H9 (cell line): ENCODE data around the gene LRP3. TPM values are rescaled to one million over a fixed set of nuclear protein-coding genes. Genes with fewer than 3 reads are reported as not detected.

Experiments used
- DNase-seq: peaks from one replicate; pipeline ENCODE4 v3.0.0-alpha.2; 2017
- H2AFZ ChIP-seq: one replicate; pipeline ENCODE4 v1.6.1; 2013; ENCODE audit warnings: mild to moderate bottlenecking, low read length, control low read depth, moderate library complexity
- H2AK5ac ChIP-seq: 2 replicates; pipeline ENCODE4 v1.6.1; 2013; ENCODE audit warnings: low read length, control low read depth, mixed read lengths; ENCODE audit not compliant: insufficient read length
- H2BK120ac ChIP-seq: one replicate; pipeline ENCODE4 v1.6.1; 2013; ENCODE audit warnings: low read depth, mild to moderate bottlenecking, low read length, control low read depth, inconsistent platforms; ENCODE audit not compliant: poor library complexity, severe bottlenecking
- H2BK12ac ChIP-seq: 2 replicates; pipeline ENCODE4 v1.6.1; 2013; ENCODE audit warnings: low read length, control low read depth, mixed read lengths, low read depth; ENCODE audit not compliant: insufficient read length
- H2BK15ac ChIP-seq: 2 replicates; pipeline ENCODE4 v1.6.1; 2013; ENCODE audit warnings: low read depth, low read length, control low read depth
- H2BK20ac ChIP-seq: one replicate; pipeline ENCODE4 v1.6.1; 2013; ENCODE audit warnings: low read depth, mild to moderate bottlenecking, low read length, control low read depth, inconsistent platforms; ENCODE audit not compliant: poor library complexity, severe bottlenecking
- H2BK5ac ChIP-seq: 2 replicates; pipeline ENCODE4 v1.6.1; 2013; ENCODE audit warnings: low read length, control low read depth, mixed read lengths; ENCODE audit not compliant: insufficient read length
- H3K14ac ChIP-seq: 2 replicates; pipeline ENCODE4 v1.6.1; 2013; ENCODE audit warnings: low read length, control low read depth; ENCODE audit not compliant: insufficient read depth
- H3K18ac ChIP-seq: 2 replicates; pipeline ENCODE4 v1.6.1; 2013; ENCODE audit warnings: low read depth, mild to moderate bottlenecking, mixed read lengths, low read length, control low read depth; ENCODE audit not compliant: insufficient read length
- H3K23ac ChIP-seq: 2 replicates; pipeline ENCODE4 v1.6.1; 2013; ENCODE audit warnings: low read length, control low read depth, mixed read lengths, low read depth; ENCODE audit not compliant: insufficient read length
- H3K23me2 ChIP-seq: 2 replicates; pipeline ENCODE4 v1.6.1; 2013; ENCODE audit warnings: low read depth, mild to moderate bottlenecking, mixed read lengths, low read length, control low read depth; ENCODE audit not compliant: insufficient read length, poor library complexity, severe bottlenecking
- H3K27ac ChIP-seq: 2 replicates; pipeline ENCODE4 v1.5.1; 2013; ENCODE audit warnings: low read length, control low read depth, mixed read lengths, low read depth; ENCODE audit not compliant: insufficient read length
- H3K27me3 ChIP-seq: 2 replicates; pipeline ENCODE4 v1.6.1; 2013; ENCODE audit warnings: low read length, control low read depth, inconsistent platforms; ENCODE audit not compliant: insufficient read depth
- H3K4ac ChIP-seq: 2 replicates; pipeline ENCODE4 v1.6.1; 2013; ENCODE audit warnings: low read depth, mild to moderate bottlenecking, control low read depth, inconsistent platforms, low read length, moderate library complexity
- H3K4me1 ChIP-seq: 2 replicates; pipeline ENCODE4 v1.6.1; 2013; ENCODE audit warnings: low read length, control low read depth, inconsistent platforms; ENCODE audit not compliant: insufficient read depth
- H3K4me2 ChIP-seq: 2 replicates; pipeline ENCODE4 v1.6.1; 2013; ENCODE audit warnings: low read length, control low read depth, mixed read lengths; ENCODE audit not compliant: insufficient read length, insufficient read depth
- H3K56ac ChIP-seq: 2 replicates; pipeline ENCODE4 v1.6.1; 2013; ENCODE audit warnings: low read depth, mild to moderate bottlenecking, mixed read lengths, low read length, control low read depth; ENCODE audit not compliant: insufficient read length
- H3K79me1 ChIP-seq: 2 replicates; pipeline ENCODE4 v1.6.1; 2013; ENCODE audit warnings: low read depth, mild to moderate bottlenecking, moderate library complexity, low read length, control low read depth, inconsistent platforms; ENCODE audit not compliant: insufficient read depth, poor library complexity, severe bottlenecking
- H3K79me2 ChIP-seq: 2 replicates; pipeline ENCODE4 v1.6.1; 2013; ENCODE audit warnings: low read length, control low read depth, inconsistent platforms; ENCODE audit not compliant: insufficient read depth
- H3K9ac ChIP-seq: 2 replicates; pipeline ENCODE4 v1.6.1; 2013; ENCODE audit warnings: low read length, control low read depth, mixed read lengths; ENCODE audit not compliant: insufficient read length; ENCODE audit errors: extremely low read depth
- H3K9me3 ChIP-seq: one replicate; pipeline ENCODE4 v1.6.1; 2013; ENCODE audit warnings: low read depth, low read length, inconsistent platforms; ENCODE audit not compliant: control insufficient read depth
- H3T11ph ChIP-seq: one replicate; pipeline ENCODE4 v1.6.1; 2013; ENCODE audit warnings: mild to moderate bottlenecking, low read length, control low read depth, inconsistent platforms
- H4K20me1 ChIP-seq: one replicate; pipeline ENCODE4 v1.6.1; 2013; ENCODE audit not compliant: control insufficient read depth, insufficient read length, insufficient read depth
- H4K5ac ChIP-seq: 2 replicates; pipeline ENCODE4 v1.6.1; 2013; ENCODE audit warnings: low read depth, mild to moderate bottlenecking, mixed read lengths, low read length, control low read depth; ENCODE audit not compliant: insufficient read length
- H4K8ac ChIP-seq: replicated peaks from 2 replicates; pipeline ENCODE4 v1.6.1; 2013; ENCODE audit warnings: low read length, control low read depth, mixed read lengths, low read depth; ENCODE audit not compliant: insufficient read length
- H4K91ac ChIP-seq: 2 replicates; pipeline ENCODE4 v1.6.1; 2013; ENCODE audit warnings: low read depth, mild to moderate bottlenecking, moderate library complexity, mixed read lengths, low read length, control low read depth; ENCODE audit not compliant: insufficient read length
- H3K27ac Mint-ChIP-seq, 3 experiments: 2 replicates in 2 of 3; 3 replicates in 1 of 3; pipeline ENCODE4 v1.8.0; 2020 to 2021; ENCODE audit warnings: mixed read lengths in 3 of 3, mild to moderate bottlenecking in 1 of 3, moderate library complexity in 1 of 3
- H3K27me3 Mint-ChIP-seq: 2 replicates; pipeline ENCODE4 v1.8.0; 2021; ENCODE audit warnings: low read depth, mild to moderate bottlenecking, moderate library complexity, mixed read lengths
- H3K36me3 Mint-ChIP-seq, 3 experiments: 2 replicates in 2 of 3; 3 replicates in 1 of 3; pipeline ENCODE4 v1.8.0; 2020 to 2021; ENCODE audit warnings: low read depth in 3 of 3, mixed read lengths in 3 of 3; ENCODE audit not compliant: insufficient read depth in 1 of 3
- H3K4me1 Mint-ChIP-seq, 2 experiments: 2 replicates each; pipeline ENCODE4 v1.8.0; 2020; ENCODE audit warnings: mixed read lengths in 2 of 2
- H3K4me3 Mint-ChIP-seq, 2 experiments: 2 replicates in 1 of 2; 3 replicates in 1 of 2; pipeline ENCODE4 v1.8.0; 2020 to 2021; ENCODE audit warnings: mild to moderate bottlenecking in 2 of 2, mixed read lengths in 2 of 2, moderate library complexity in 1 of 2
- H3K9me3 Mint-ChIP-seq, 2 experiments: 2 replicates in 1 of 2; 3 replicates in 1 of 2; pipeline ENCODE4 v1.8.0; 2020; ENCODE audit warnings: mild to moderate bottlenecking in 2 of 2, mixed read lengths in 2 of 2, moderate library complexity in 1 of 2
- WGBS: extraction: QIAGEN DNeasy Blood & Tissue Kit; methylation state at CpG from one replicate; pipeline ENCODE4 v1.1.7; 2013; ENCODE audit warnings: missing lambda C conversion rate, low lambda C conversion rate, mixed read lengths; ENCODE audit not compliant: insufficient read length; ENCODE audit errors: extremely low coverage; 5-methylcytosine and 5-hydroxymethylcytosine counted together
- total RNA-seq: library from RNA; stranded (reverse); gene quantifications from 2 replicates; pipeline ENCODE4 v1.2.1, GENCODE V29; 2021
- TF ChIP-seq, protein P1 (sequence below): fragments of 200-600 bp; sonication (generic); conservative IDR thresholded peaks from 3 replicates; pipeline ENCODE4 v1.8.0; 2021; ENCODE audit warnings: antibody characterized with exemption, mild to moderate bottlenecking

Gene LRP3
- total RNA-seq, 1 experiment from 2014 or later = 29.2 TPM

DNA sequence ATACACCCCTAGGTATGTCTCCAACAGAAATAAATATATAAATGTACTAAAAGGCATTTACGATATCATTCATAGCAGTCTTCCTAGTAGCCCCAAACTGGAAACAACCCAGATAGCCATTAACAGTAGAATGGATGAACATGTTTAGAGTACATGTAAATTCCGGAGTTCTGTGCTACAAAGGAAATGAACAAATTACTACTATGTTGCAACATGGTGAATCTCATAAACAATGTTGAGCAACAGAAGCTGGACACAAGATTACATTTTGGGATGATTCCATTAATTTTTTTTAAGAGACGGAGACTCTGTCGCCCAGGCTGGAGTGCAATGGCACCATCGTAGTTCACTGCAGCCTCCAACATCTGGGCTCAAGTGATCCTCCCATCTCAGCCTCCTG lies 37.4 kb downstream of the LRP3 start:
- Histone ChIP-seq H2BK12ac (no peak overlapping the region), H2BK20ac (no peak overlapping the region), H4K20me1 (no peaks in the 10 kb centered on the region), H3K56ac (no peak overlapping the region), H2BK5ac (no peak overlapping the region), H2BK15ac (no peak overlapping the region), H3K4me2 (no peak overlapping the region), H3K9me3 (no peaks in the 10 kb centered on the region), H3T11ph (no peak overlapping the region), H3K18ac (no peak overlapping the region), H3K4ac (no peak overlapping the region), H4K91ac (no peak overlapping the region), H2AFZ (no peak overlapping the region), H3K79me1 (no peaks in the 10 kb centered on the region), H3K4me1 (no peaks in the 10 kb centered on the region), H3K27ac (no peak overlapping the region), H3K23ac (no peak overlapping the region), H2AK5ac (no peak overlapping the region), H3K79me2 (no peaks in the 10 kb centered on the region), H4K5ac (no peak overlapping the region), H3K14ac (no peak overlapping the region), H3K27me3 (peaks cover under 1% of the 10 kb centered on the region; the same call in 1 of the 2 replicates), H4K8ac (no peak overlapping the region), H2BK120ac (no peak overlapping the region), H3K9ac (no peak overlapping the region), H3K23me2 (peaks cover 4% of the 10 kb centered on the region)
- Mint-ChIP-seq H3K4me1 (peaks cover 0 to 6% of the 10 kb centered on the region in 2 experiments; a peak in 1 of 4 replicates), H3K27ac (no peak overlapping the region), H3K4me3 (no peak overlapping the region), H3K27me3 (peaks cover 44% of the 10 kb centered on the region), H3K36me3 (peaks cover 6 to 17% (median 7%) of the 10 kb centered on the region in 3 experiments; a peak in 5 of 7 replicates), H3K9me3 (peaks cover 20 to 21% of the 10 kb centered on the region in 2 experiments)
- no CpG with 5 or more reads among the region's 5 CpGs for WGBS
- TF ChIP-seq, protein P1, sequence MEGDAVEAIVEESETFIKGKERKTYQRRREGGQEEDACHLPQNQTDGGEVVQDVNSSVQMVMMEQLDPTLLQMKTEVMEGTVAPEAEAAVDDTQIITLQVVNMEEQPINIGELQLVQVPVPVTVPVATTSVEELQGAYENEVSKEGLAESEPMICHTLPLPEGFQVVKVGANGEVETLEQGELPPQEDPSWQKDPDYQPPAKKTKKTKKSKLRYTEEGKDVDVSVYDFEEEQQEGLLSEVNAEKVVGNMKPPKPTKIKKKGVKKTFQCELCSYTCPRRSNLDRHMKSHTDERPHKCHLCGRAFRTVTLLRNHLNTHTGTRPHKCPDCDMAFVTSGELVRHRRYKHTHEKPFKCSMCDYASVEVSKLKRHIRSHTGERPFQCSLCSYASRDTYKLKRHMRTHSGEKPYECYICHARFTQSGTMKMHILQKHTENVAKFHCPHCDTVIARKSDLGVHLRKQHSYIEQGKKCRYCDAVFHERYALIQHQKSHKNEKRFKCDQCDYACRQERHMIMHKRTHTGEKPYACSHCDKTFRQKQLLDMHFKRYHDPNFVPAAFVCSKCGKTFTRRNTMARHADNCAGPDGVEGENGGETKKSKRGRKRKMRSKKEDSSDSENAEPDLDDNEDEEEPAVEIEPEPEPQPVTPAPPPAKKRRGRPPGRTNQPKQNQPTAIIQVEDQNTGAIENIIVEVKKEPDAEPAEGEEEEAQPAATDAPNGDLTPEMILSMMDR = no peak
- DNase-seq = no peak
